ENCODE measurements around the gene COLGALT1. TPM values are rescaled to one million over a fixed set of nuclear protein-coding genes. Genes with fewer than 3 reads are reported as not detected.

The COLGALT1 gene
- total and polyA plus RNA-seq, 9 of the 15 experiments (the other 6 are each of a cell fraction or from before 2014, with no cell fraction given): 4.9 to 119 (median 82.6) TPM

DNA sequence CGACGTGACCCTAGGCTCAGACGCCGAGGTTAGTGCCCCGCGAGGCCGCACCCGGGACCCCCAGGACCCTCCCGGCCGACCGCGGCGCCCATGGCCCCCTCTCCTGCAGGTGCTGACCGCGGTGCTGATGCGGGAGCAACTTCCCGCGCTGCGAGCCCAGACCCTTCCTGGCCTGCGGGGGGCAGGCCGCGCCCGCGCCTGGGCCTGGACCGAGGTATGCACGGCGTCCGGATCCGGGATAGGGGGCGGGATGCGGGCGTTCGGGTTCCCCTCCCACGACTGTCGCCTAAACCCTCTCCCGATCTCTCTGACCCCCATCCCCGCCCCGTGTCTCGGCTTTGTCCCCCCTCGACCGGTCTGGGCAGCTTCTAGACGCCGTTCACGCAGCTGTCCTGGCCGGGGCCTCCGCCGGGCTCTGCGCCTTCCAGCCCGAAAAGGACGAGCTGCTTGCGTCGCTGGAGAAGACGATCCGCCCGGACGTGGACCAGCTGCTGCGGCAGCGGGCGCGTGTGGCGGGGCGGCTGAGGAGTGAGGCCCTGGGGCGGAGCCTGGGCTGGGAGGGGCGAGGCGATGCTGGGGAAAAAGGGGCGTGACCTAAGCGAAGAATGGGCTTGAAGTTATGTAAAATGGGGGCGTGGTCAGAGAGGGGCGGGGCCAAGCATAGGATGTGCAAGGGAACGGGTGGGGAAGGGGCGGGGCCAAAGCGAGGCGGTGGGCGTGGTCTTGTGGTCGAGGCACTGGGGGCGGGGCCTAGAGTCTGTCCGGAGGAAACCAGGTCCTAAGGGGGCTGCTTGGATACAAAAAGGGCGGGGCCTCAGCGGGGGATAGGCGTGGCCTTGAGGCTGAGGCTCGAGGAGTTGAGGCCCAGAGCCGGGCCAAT, 16.0 kb upstream of the COLGALT1 start (continued):
- TF ChIP-seq CTCF (IDR thresholded peaks at IDR 0.05 in 2 of 3, conservative IDR thresholded peaks at IDR 0.05 in 1 of 3; ENCODE audit: insufficient read depth in 2 of 3, low read depth in 1 of 3, low read length in 3 of 3) (peak; percentile 35 to 75 (median 67); a peak in 4 of 6 replicates), CXXC5 (CRISPR knock-in tag; IDR thresholded peaks at IDR 0.05) (peak; percentile 87), KAT7 (CRISPR knock-in tag; IDR thresholded peaks at IDR 0.05; ENCODE audit: borderline replicate concordance) (0 out of 2 replicates have a peak, but pooled peaks have one; percentile 22), GTF2A2 (tag; IDR thresholded peaks at IDR 0.05) (no peak), MED1 (CRISPR knock-in tag; IDR thresholded peaks at IDR 0.05; ENCODE audit: borderline replicate concordance) (0 out of 2 replicates have a peak, but pooled peaks have one; percentile 16), RB1 (IDR thresholded peaks at IDR 0.05; ENCODE audit: low read depth) (peak; percentile 94), ZNF436 (CRISPR knock-in tag; IDR thresholded peaks at IDR 0.05) (no peak), E2F3 (CRISPR knock-in tag; IDR thresholded peaks at IDR 0.05) (peak; percentile 90), MAFF (IDR thresholded peaks at IDR 0.05; ENCODE audit: low read length) (no peak), ARID4B (CRISPR knock-in tag; IDR thresholded peaks at IDR 0.05) (peak; percentile 58), SAFB (IDR thresholded peaks at IDR 0.05; ENCODE audit: borderline replicate concordance, low read depth, low read length) (0 out of 2 replicates have a peak, but pooled peaks have one; percentile 17), CREB5 (CRISPR knock-in tag; IDR thresholded peaks at IDR 0.05) (no peak), CREB1 (IDR thresholded peaks at IDR 0.05) (peak; percentile 10; the same call in 1 of the 2 replicates), CREB1 (CRISPR knock-in tag; IDR thresholded peaks at IDR 0.05) (peak; percentile 33), ZNF431 (CRISPR knock-in tag; IDR thresholded peaks at IDR 0.05) (peak; percentile 54; the same call in 1 of the 2 replicates)
- TF ChIP-seq, protein P1, sequence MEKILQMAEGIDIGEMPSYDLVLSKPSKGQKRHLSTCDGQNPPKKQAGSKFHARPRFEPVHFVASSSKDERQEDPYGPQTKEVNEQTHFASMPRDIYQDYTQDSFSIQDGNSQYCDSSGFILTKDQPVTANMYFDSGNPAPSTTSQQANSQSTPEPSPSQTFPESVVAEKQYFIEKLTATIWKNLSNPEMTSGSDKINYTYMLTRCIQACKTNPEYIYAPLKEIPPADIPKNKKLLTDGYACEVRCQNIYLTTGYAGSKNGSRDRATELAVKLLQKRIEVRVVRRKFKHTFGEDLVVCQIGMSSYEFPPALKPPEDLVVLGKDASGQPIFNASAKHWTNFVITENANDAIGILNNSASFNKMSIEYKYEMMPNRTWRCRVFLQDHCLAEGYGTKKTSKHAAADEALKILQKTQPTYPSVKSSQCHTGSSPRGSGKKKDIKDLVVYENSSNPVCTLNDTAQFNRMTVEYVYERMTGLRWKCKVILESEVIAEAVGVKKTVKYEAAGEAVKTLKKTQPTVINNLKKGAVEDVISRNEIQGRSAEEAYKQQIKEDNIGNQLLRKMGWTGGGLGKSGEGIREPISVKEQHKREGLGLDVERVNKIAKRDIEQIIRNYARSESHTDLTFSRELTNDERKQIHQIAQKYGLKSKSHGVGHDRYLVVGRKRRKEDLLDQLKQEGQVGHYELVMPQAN (IDR thresholded peaks at IDR 0.05; ENCODE audit: borderline replicate concordance): peak; percentile 72; the same call in 1 of the 2 replicates

Data from K562 (cell line).